ENCODE measurements around the gene TMEM39B.
A peak's percentile ranks its signal among the peaks of the same experiment; 100 is the strongest.
"Not testable (repeated sequence)": the region's sequence is repeated elsewhere in the genome, so short reads cannot be mapped to it uniquely, and the experiment has no call there.

TMEM39B gene

GRCh38 chr1:32116531-32116930, 43.8 kb downstream of the TMEM39B start:
- no peaks in the 10 kb centered on the region for H3K9me3 ChIP-seq (ENCODE audit: insufficient read depth, low read depth, low read length)
- H3K4me3 ChIP-seq (ENCODE audit: low read length) = no peak overlapping the region
- H3K27ac ChIP-seq (ENCODE audit: low read length) = no peak overlapping the region
- H3K4me1 ChIP-seq (ENCODE audit: insufficient read depth, low read length) = no peaks in the 10 kb centered on the region
- H3K9ac ChIP-seq (ENCODE audit: low read depth, low read length) = no peak overlapping the region
- H3K27me3 ChIP-seq (ENCODE audit: insufficient read depth, low read length) = no peaks in the 10 kb centered on the region
- no peaks in the 10 kb centered on the region for H3K36me3 ChIP-seq (ENCODE audit: insufficient read depth, low read depth, low read length)

GRCh38 chr1:32122151-32122550, 49.4 kb downstream of the TMEM39B start:
- Histone ChIP-seq H3K9me3 (ENCODE audit: insufficient read depth, low read depth, low read length) (no peaks in the 10 kb centered on the region), H3K36me3 (ENCODE audit: insufficient read depth, low read depth, low read length) (no peaks in the 10 kb centered on the region), H3K4me1 (ENCODE audit: insufficient read depth, low read length) (peaks cover 3% of the 10 kb centered on the region; the same call in 1 of the 2 replicates), H3K27me3 (ENCODE audit: insufficient read depth, low read length) (no peaks in the 10 kb centered on the region), H3K9ac (ENCODE audit: low read depth, low read length) (no peak overlapping the region), H3K27ac (ENCODE audit: low read length) (no peak overlapping the region), H3K4me3 (ENCODE audit: low read length) (no peak overlapping the region)

GRCh38 chr1:32123361-32123760, 50.6 kb downstream of the TMEM39B start:
- not testable (repeated sequence) for H3K27ac ChIP-seq (ENCODE audit: low read length); H3K9ac ChIP-seq (ENCODE audit: low read depth, low read length); H3K27me3 ChIP-seq (ENCODE audit: insufficient read depth, low read length); H3K4me3 ChIP-seq (ENCODE audit: low read length); H3K4me1 ChIP-seq (ENCODE audit: insufficient read depth, low read length); H3K9me3 ChIP-seq (ENCODE audit: insufficient read depth, low read depth, low read length); H3K36me3 ChIP-seq (ENCODE audit: insufficient read depth, low read depth, low read length)

- Histone ChIP-seq H3K4me1 (ENCODE audit: insufficient read depth, low read length) (peaks cover 6% of the 10 kb centered on the region; the same call in 1 of the 2 replicates), H3K27me3 (ENCODE audit: insufficient read depth, low read length) (no peaks in the 10 kb centered on the region), H3K27ac (ENCODE audit: low read length) (no peak overlapping the region), H3K36me3 (ENCODE audit: insufficient read depth, low read depth, low read length) (peaks cover 5% of the 10 kb centered on the region; the same call in 1 of the 2 replicates), H3K9ac (ENCODE audit: low read depth, low read length) (no peak overlapping the region), H3K4me3 (ENCODE audit: low read length) (no peak overlapping the region), H3K9me3 (ENCODE audit: insufficient read depth, low read depth, low read length) (no peaks in the 10 kb centered on the region)
These were observed 52.6 kb downstream of the TMEM39B start for GRCh38 chr1:32125313-32125712.

GRCh38 chr1:32126770-32127169, 54.0 kb downstream of the TMEM39B start:
- H3K4me3 ChIP-seq (ENCODE audit: low read length) = no peak overlapping the region
- H3K9ac ChIP-seq (ENCODE audit: low read depth, low read length) = no peak overlapping the region; the same call in 1 of the 2 replicates
- H3K4me1 ChIP-seq (ENCODE audit: insufficient read depth, low read length) = peaks cover 6% of the 10 kb centered on the region; the same call in 1 of the 2 replicates
- no peaks in the 10 kb centered on the region for H3K27me3 ChIP-seq (ENCODE audit: insufficient read depth, low read length)
- no peaks in the 10 kb centered on the region for H3K9me3 ChIP-seq (ENCODE audit: insufficient read depth, low read depth, low read length)
- H3K27ac ChIP-seq (ENCODE audit: low read length) = peak overlapping the region; percentile 1
- peaks cover 5% of the 10 kb centered on the region; the same call in 1 of the 2 replicates for H3K36me3 ChIP-seq (ENCODE audit: insufficient read depth, low read depth, low read length)

- no peaks in the 10 kb centered on the region for H3K9me3 ChIP-seq (ENCODE audit: insufficient read depth, low read depth, low read length)
- H3K36me3 ChIP-seq (ENCODE audit: insufficient read depth, low read depth, low read length) = peaks cover 5% of the 10 kb centered on the region; the same call in 1 of the 2 replicates
- H3K27me3 ChIP-seq (ENCODE audit: insufficient read depth, low read length) = no peaks in the 10 kb centered on the region
- peak overlapping the region; percentile 5; the same call in 1 of the 2 replicates for H3K9ac ChIP-seq (ENCODE audit: low read depth, low read length)
- H3K4me3 ChIP-seq (ENCODE audit: low read length) = no peak overlapping the region
- peak overlapping the region; percentile 1 for H3K27ac ChIP-seq (ENCODE audit: low read length)
- peaks cover 6% of the 10 kb centered on the region; the same call in 1 of the 2 replicates for H3K4me1 ChIP-seq (ENCODE audit: insufficient read depth, low read length)
These were observed 54.9 kb downstream of the TMEM39B start for GRCh38 chr1:32127409-32128198.

- no peak overlapping the region for H3K9ac ChIP-seq (ENCODE audit: low read depth, low read length)
- peaks cover 6% of the 10 kb centered on the region; the same call in 1 of the 2 replicates for H3K4me1 ChIP-seq (ENCODE audit: insufficient read depth, low read length)
- H3K36me3 ChIP-seq (ENCODE audit: insufficient read depth, low read depth, low read length) = peaks cover 5% of the 10 kb centered on the region; the same call in 1 of the 2 replicates
- H3K4me3 ChIP-seq (ENCODE audit: low read length) = no peak overlapping the region
- no peaks in the 10 kb centered on the region for H3K9me3 ChIP-seq (ENCODE audit: insufficient read depth, low read depth, low read length)
- no peaks in the 10 kb centered on the region for H3K27me3 ChIP-seq (ENCODE audit: insufficient read depth, low read length)
- H3K27ac ChIP-seq (ENCODE audit: low read length) = no peak overlapping the region
These were observed 55.7 kb downstream of the TMEM39B start for GRCh38 chr1:32128479-32128878.

- H3K4me1 ChIP-seq (ENCODE audit: insufficient read depth, low read length) = peaks cover 6% of the 10 kb centered on the region; the same call in 1 of the 2 replicates
- no peak overlapping the region for H3K9ac ChIP-seq (ENCODE audit: low read depth, low read length)
These were observed 56.2 kb downstream of the TMEM39B start for GRCh38 chr1:32128964-32129363.

GRCh38 chr1:32133950-32134280, 61.2 kb downstream of the TMEM39B start:
- H3K9ac ChIP-seq (ENCODE audit: low read depth, low read length); H3K4me3 ChIP-seq (ENCODE audit: low read length); H3K27me3 ChIP-seq (ENCODE audit: insufficient read depth, low read length); H3K9me3 ChIP-seq (ENCODE audit: insufficient read depth, low read depth, low read length); H3K27ac ChIP-seq (ENCODE audit: low read length); H3K4me1 ChIP-seq (ENCODE audit: insufficient read depth, low read length); H3K36me3 ChIP-seq (ENCODE audit: insufficient read depth, low read depth, low read length): not testable (repeated sequence)

More at GRCh38 chr1:32128964-32129363, 56.2 kb downstream of the TMEM39B start:
- H3K36me3 ChIP-seq (ENCODE audit: insufficient read depth, low read depth, low read length) = peaks cover 5% of the 10 kb centered on the region; the same call in 1 of the 2 replicates
- H3K4me3 ChIP-seq (ENCODE audit: low read length) = no peak overlapping the region
- H3K9me3 ChIP-seq (ENCODE audit: insufficient read depth, low read depth, low read length) = no peaks in the 10 kb centered on the region
- no peak overlapping the region for H3K27ac ChIP-seq (ENCODE audit: low read length)
- no peaks in the 10 kb centered on the region for H3K27me3 ChIP-seq (ENCODE audit: insufficient read depth, low read length)

- no peak overlapping the region for H3K27ac ChIP-seq (ENCODE audit: low read length)
- H3K9me3 ChIP-seq (ENCODE audit: insufficient read depth, low read depth, low read length) = no peaks in the 10 kb centered on the region
- no peaks in the 10 kb centered on the region for H3K36me3 ChIP-seq (ENCODE audit: insufficient read depth, low read depth, low read length)
- no peak overlapping the region for H3K4me3 ChIP-seq (ENCODE audit: low read length)
- H3K27me3 ChIP-seq (ENCODE audit: insufficient read depth, low read length) = no peaks in the 10 kb centered on the region
- no peaks in the 10 kb centered on the region for H3K4me1 ChIP-seq (ENCODE audit: insufficient read depth, low read length)
- no peak overlapping the region for H3K9ac ChIP-seq (ENCODE audit: low read depth, low read length)
These were observed 64.4 kb downstream of the TMEM39B start for GRCh38 chr1:32137111-32137510.

GRCh38 chr1:32138965-32139364, 66.2 kb downstream of the TMEM39B start:
- no peak overlapping the region for H3K27ac ChIP-seq (ENCODE audit: low read length)
- H3K4me3 ChIP-seq (ENCODE audit: low read length) = no peak overlapping the region
- no peaks in the 10 kb centered on the region for H3K4me1 ChIP-seq (ENCODE audit: insufficient read depth, low read length)
- H3K27me3 ChIP-seq (ENCODE audit: insufficient read depth, low read length) = no peaks in the 10 kb centered on the region
- no peaks in the 10 kb centered on the region for H3K36me3 ChIP-seq (ENCODE audit: insufficient read depth, low read depth, low read length)
- H3K9me3 ChIP-seq (ENCODE audit: insufficient read depth, low read depth, low read length) = no peaks in the 10 kb centered on the region
- H3K9ac ChIP-seq (ENCODE audit: low read depth, low read length) = no peak overlapping the region
